Nephron progenitor cell (in vitro differentiated cells): ENCODE measurements around the gene FHOD1.
A peak's percentile ranks its signal among the peaks of the same experiment; 100 is the strongest.

Experiments used
- DNase-seq: peaks from one replicate; pipeline ENCODE4 v3.0.0; 2021
- H3K27ac Mint-ChIP-seq: 2 replicates; pipeline ENCODE4 v1.8.0; 2021; ENCODE audit warnings: mild to moderate bottlenecking, moderate library complexity, mixed read lengths
- H3K27me3 Mint-ChIP-seq: 2 replicates; pipeline ENCODE4 v1.8.0; 2021; ENCODE audit warnings: mild to moderate bottlenecking, low read depth, mixed read lengths; ENCODE audit not compliant: poor library complexity
- H3K36me3 Mint-ChIP-seq: 2 replicates; pipeline ENCODE4 v1.8.0; 2021; ENCODE audit warnings: low read depth, mixed read lengths
- H3K4me1 Mint-ChIP-seq: 2 replicates; pipeline ENCODE4 v1.8.0; 2021; ENCODE audit warnings: mixed read lengths
- H3K4me3 Mint-ChIP-seq: 2 replicates; pipeline ENCODE4 v1.8.0; 2021; ENCODE audit warnings: mild to moderate bottlenecking, moderate library complexity, mixed read lengths
- H3K9me3 Mint-ChIP-seq: 2 replicates; pipeline ENCODE4 v1.8.0; 2021; ENCODE audit warnings: mild to moderate bottlenecking, moderate library complexity, mixed read lengths
- TF ChIP-seq, protein P1 (sequence below): fragments of 200-600 bp; sonication (generic); IDR thresholded peaks from 2 replicates; pipeline ENCODE4 v1.5.0; 2021; ENCODE audit warnings: antibody characterized with exemption

The FHOD1 gene

DNA sequence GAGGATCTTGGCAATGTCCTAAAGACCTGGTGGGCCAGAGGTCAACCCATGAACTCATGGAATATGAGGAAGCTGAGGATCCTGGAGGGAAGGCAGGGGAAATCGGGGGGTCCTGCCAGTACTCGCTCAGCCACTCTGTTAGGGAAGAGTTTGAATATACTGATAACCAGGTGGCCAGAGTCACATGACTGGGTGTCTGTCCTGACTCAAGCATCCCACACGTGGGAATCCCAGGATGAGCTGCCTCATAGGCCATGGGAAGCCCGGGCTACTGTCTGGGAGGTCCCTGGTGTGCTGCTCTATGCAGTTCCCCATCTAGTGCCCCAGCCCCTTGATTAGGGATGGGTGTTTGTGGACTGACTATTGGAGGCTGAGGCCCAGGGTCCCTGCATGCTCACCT lies 59.0 kb downstream of the FHOD1 start:
- Mint-ChIP-seq H3K27me3 (peaks cover 43% of the 10 kb centered on the region), H3K9me3 (peaks cover 3% of the 10 kb centered on the region), H3K27ac (no peak overlapping the region), H3K4me1 (peaks cover 37% of the 10 kb centered on the region), H3K36me3 (no peaks in the 10 kb centered on the region), H3K4me3 (no peak overlapping the region)
- TF ChIP-seq, protein P1, sequence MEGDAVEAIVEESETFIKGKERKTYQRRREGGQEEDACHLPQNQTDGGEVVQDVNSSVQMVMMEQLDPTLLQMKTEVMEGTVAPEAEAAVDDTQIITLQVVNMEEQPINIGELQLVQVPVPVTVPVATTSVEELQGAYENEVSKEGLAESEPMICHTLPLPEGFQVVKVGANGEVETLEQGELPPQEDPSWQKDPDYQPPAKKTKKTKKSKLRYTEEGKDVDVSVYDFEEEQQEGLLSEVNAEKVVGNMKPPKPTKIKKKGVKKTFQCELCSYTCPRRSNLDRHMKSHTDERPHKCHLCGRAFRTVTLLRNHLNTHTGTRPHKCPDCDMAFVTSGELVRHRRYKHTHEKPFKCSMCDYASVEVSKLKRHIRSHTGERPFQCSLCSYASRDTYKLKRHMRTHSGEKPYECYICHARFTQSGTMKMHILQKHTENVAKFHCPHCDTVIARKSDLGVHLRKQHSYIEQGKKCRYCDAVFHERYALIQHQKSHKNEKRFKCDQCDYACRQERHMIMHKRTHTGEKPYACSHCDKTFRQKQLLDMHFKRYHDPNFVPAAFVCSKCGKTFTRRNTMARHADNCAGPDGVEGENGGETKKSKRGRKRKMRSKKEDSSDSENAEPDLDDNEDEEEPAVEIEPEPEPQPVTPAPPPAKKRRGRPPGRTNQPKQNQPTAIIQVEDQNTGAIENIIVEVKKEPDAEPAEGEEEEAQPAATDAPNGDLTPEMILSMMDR: no peak
- DNase-seq: no peak

DNA sequence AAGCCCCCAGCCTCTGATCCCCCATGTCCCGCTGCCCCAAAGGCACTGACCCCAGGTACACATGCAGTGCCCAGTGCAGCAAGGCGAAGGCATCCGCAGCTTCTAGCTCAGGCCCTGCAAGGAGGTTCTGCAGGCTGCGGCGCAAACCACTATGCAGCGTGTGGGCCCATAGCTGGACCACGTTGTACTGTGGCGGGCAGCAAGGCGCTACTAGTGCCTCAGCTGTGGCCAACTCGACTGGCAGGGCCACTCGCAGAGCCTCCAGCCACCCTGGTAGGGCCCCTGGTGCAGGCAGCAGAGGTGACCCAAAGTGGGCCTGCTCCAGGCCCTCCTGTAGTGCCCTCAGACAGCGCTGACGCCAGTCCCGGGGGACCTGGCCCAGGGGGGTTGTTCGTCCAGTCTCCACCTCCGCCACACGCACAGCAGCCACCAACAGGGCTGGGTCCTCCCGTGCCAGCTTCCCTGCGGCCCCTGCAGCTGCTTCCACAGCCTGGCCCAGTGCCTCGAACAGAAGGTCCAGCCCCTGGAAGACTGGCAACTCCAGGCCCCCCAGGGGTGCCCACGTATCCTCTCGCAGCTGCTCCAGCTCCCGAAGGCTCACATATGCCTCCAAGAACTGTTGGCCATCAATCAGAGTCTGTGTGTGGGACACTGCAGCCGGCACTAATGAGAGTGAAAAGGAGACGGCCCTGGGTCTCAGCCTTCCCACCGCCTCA lies 59.9 kb downstream of the FHOD1 start:
- peaks cover 3% of the 10 kb centered on the region for H3K9me3 Mint-ChIP-seq
- H3K4me3 Mint-ChIP-seq: no peak overlapping the region
- peaks cover 28% of the 10 kb centered on the region for H3K4me1 Mint-ChIP-seq
- H3K27me3 Mint-ChIP-seq: peaks cover 40% of the 10 kb centered on the region
- no peaks in the 10 kb centered on the region for H3K36me3 Mint-ChIP-seq
- DNase-seq: no peak
- H3K27ac Mint-ChIP-seq: no peak overlapping the region
- TF ChIP-seq, protein P1: no peak

DNA sequence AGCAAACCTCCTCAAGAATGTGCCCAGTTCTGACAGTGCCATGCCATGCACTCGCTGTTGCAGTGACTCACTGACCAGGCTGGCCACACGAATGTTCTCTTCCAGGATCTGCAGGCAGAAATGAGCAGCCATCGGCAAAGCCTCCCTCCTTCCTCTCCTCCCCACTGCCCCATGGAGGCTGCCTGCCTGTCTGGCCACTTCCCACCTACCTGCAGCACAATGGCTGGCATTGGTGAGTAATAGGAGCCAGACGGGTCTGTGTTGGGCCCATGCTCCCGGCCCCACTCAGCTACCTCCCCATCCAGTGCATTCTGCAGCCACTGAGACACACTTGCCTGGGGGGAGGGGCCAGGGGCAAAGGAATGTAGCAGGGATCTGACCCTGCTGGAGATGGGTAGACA lies 60.7 kb downstream of the FHOD1 start:
- H3K4me1 Mint-ChIP-seq: peaks cover 23% of the 10 kb centered on the region
- peaks cover 3% of the 10 kb centered on the region for H3K9me3 Mint-ChIP-seq
- H3K27me3 Mint-ChIP-seq: peaks cover 37% of the 10 kb centered on the region
- H3K36me3 Mint-ChIP-seq: no peaks in the 10 kb centered on the region
- H3K4me3 Mint-ChIP-seq: no peak overlapping the region
- TF ChIP-seq, protein P1: no peak
- H3K27ac Mint-ChIP-seq: no peak overlapping the region
- DNase-seq: no peak

DNA sequence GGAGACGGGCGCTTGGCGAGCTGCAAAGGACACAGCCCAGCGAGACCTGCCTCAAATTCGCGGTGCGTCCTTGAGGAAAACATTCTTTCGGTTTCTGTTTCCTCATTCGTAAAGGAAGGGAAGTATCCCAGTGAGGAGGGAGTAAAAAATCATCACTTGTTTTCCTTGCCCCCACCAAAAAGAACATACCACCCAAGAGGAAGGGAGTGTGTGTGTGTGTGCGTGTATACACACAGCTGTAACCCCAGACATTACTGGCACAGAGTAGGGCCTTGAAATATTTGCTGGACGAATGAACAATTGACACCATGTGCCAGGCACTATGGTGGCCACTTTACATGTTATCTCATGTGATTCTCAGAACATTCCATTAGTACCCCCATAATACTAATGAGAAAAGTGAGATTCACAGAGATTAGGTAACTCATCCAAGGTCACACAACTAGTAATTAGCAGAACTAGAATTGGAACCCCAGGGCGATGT lies 61.6 kb downstream of the FHOD1 start:
- Mint-ChIP-seq H3K27ac (no peak overlapping the region), H3K27me3 (peaks cover 37% of the 10 kb centered on the region), H3K36me3 (no peaks in the 10 kb centered on the region), H3K4me3 (peak overlapping the region; percentile 93), H3K4me1 (peaks cover 18% of the 10 kb centered on the region), H3K9me3 (peaks cover 3% of the 10 kb centered on the region)
- TF ChIP-seq, protein P1: no peak
- no peak for DNase-seq

DNA sequence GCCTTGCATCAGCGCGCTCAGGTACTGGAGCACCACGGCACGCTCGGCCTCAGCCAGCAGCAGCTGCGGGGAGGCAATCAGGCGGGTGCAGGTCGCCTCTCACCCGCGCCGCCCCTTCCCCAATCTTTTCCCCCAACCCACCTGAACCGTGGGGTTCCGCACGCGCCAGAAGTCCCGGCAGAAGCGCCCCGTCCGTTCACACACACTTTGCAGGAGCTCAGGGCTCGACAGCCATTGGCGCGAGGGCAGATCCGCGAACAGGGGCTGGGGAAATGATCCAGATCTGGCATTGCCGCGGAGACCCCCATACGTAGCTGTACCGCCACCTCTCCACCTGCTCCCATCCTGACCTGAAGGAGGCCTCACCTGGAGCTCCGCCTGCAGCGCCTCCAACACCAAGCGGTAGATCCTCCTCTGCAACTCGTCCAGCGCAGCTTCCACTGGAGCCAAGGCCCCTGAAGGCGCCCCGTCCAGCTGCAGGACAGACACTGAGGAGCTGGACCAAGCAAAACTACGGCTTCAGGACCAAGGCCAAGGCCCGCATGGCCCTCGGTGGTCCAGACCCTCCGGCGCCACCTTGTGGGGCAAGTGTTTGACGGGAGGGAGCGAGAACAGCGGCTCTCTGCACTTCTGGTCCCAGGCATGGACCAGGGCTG lies 62.2 kb downstream of the FHOD1 start:
- peaks cover 12% of the 10 kb centered on the region for H3K4me1 Mint-ChIP-seq
- no peaks in the 10 kb centered on the region for H3K36me3 Mint-ChIP-seq
- TF ChIP-seq, protein P1: peak; percentile 76
- H3K4me3 Mint-ChIP-seq: peak overlapping the region; percentile 93
- peak overlapping the region; percentile 37 for H3K27ac Mint-ChIP-seq
- peaks cover 37% of the 10 kb centered on the region for H3K27me3 Mint-ChIP-seq
- H3K9me3 Mint-ChIP-seq: peaks cover 3% of the 10 kb centered on the region
- DNase-seq: peak; percentile 98
